H1 (cell line): Measurements from ENCODE around the gene ARHGAP6. TPM values are rescaled to one million over a fixed set of nuclear protein-coding genes. Genes with fewer than 3 reads are reported as not detected.

Experiments used
- CTCF ChIA-PET: fragments of 300-600 bp; sonication (Branson Sonifier 250); formaldehyde crosslinking; loops from one replicate; lab custom pipeline; 2021; ENCODE audit not compliant: partially characterized antibody; lab: Charles Lee
- POLR2A ChIA-PET: fragments of 300-600 bp; sonication (Branson Sonifier 250); formaldehyde crosslinking; loops from one replicate; lab custom pipeline; 2021; ENCODE audit warnings: inconsistent platforms; ENCODE audit not compliant: partially characterized antibody; lab: Charles Lee
- DNase-seq, 2 experiments: peaks; one replicate each; pipeline versions ENCODE4 v3.0.0 to v3.0.0-alpha.2; 2010 to 2022; ENCODE audit warnings: low spot score in 2 of 2, low read depth in 1 of 2, mixed read lengths in 1 of 2
- FAIRE-seq: peaks from 2 replicates; lab custom pipeline; 2011; peaks lifted over from hg19 to GRCh38; lab: Jason Lieb, UNC
- H2AFZ ChIP-seq: 2 replicates; pipeline ENCODE4 v1.8.1; 2012; ENCODE audit warnings: low read length, inconsistent platforms
- H2AK5ac ChIP-seq: 2 replicates; pipeline ENCODE4 v1.6.1; 2013; ENCODE audit warnings: low read depth, low read length
- H2BK120ac ChIP-seq: replicated peaks from 2 replicates; pipeline ENCODE3; 2013; ENCODE audit warnings: low read depth, low read length, inconsistent platforms
- H2BK12ac ChIP-seq: 2 replicates; pipeline ENCODE4 v1.6.1; 2013; ENCODE audit warnings: low read depth, low read length
- H2BK15ac ChIP-seq: 2 replicates; pipeline ENCODE4 v1.6.1; 2013; ENCODE audit warnings: low read length
- H2BK20ac ChIP-seq: 2 replicates; pipeline ENCODE4 v1.6.1; 2013; ENCODE audit warnings: low read length
- H2BK5ac ChIP-seq: 2 replicates; pipeline ENCODE4 v1.6.1; 2013; ENCODE audit warnings: low read depth, low read length
- H3K14ac ChIP-seq: 2 replicates; pipeline ENCODE4 v1.6.1; 2013; ENCODE audit warnings: inconsistent platforms; ENCODE audit not compliant: insufficient read length
- H3K18ac ChIP-seq: 2 replicates; pipeline ENCODE4 v1.6.1; 2013; ENCODE audit warnings: low read length; ENCODE audit errors: extremely low read depth
- H3K23ac ChIP-seq: 2 replicates; pipeline ENCODE4 v1.6.1; 2013; ENCODE audit warnings: inconsistent platforms; ENCODE audit not compliant: insufficient read length
- H3K23me2 ChIP-seq: 2 replicates; pipeline ENCODE4 v1.6.1; 2013; ENCODE audit warnings: low read depth, low read length
- H3K27ac ChIP-seq: 2 replicates; pipeline ENCODE4 v1.6.1; 2011; ENCODE audit warnings: low read depth, low read length, inconsistent platforms
- H3K27me3 ChIP-seq, 4 experiments: replicated peaks in 1 of 4; 1 replicate in 1 of 4; 2 replicates in 3 of 4; pipeline versions ENCODE4 v1.6.1 to v1.8.1; 2011 to 2013; ENCODE audit warnings: low read length in 3 of 4, mild to moderate bottlenecking in 3 of 4, inconsistent platforms in 2 of 4, mixed read lengths in 2 of 4, moderate library complexity in 1 of 4; ENCODE audit not compliant: control insufficient read depth in 3 of 4, insufficient read depth in 3 of 4; ENCODE audit errors: extremely low read depth in 1 of 4
- H3K36me3 ChIP-seq, 4 experiments: 2 replicates each; pipeline versions ENCODE4 v1.6.1 to v1.8.1; 2011 to 2013; ENCODE audit warnings: mild to moderate bottlenecking in 4 of 4, low read length in 3 of 4, moderate library complexity in 2 of 4, control low read depth in 1 of 4, inconsistent platforms in 1 of 4; ENCODE audit not compliant: insufficient read depth in 4 of 4, control insufficient read depth in 2 of 4
- H3K4ac ChIP-seq: replicated peaks from 2 replicates; pipeline ENCODE3; 2013; ENCODE audit warnings: low read length, low read depth, mixed read lengths, inconsistent platforms; ENCODE audit not compliant: insufficient read length
- H3K4me1 ChIP-seq, 4 experiments: replicated peaks in 1 of 4; 1 replicate in 1 of 4; 2 replicates in 3 of 4; pipeline versions ENCODE4 v1.6.1 to v1.8.1; 2011 to 2013; ENCODE audit warnings: low read length in 3 of 4, inconsistent platforms in 2 of 4, mixed read lengths in 1 of 4; ENCODE audit not compliant: insufficient read depth in 4 of 4, control insufficient read depth in 3 of 4
- H3K4me2 ChIP-seq, 2 experiments: 2 replicates each; pipeline versions ENCODE4 v1.6.1 to v1.8.1; 2011 to 2013; ENCODE audit warnings: low read depth in 2 of 2, low read length in 2 of 2, control low read depth in 1 of 2, inconsistent platforms in 1 of 2, mild to moderate bottlenecking in 1 of 2; ENCODE audit not compliant: insufficient read depth in 1 of 2
- H3K4me3 ChIP-seq, 4 experiments: fragments of 200-600, 300-600 bp in 1 of 4; sonication (generic), shearing (Covaris generic), sonication (Bioruptor Twin) in 1 of 4; 2 replicates each; pipeline versions ENCODE4 v1.5.1 to v1.8.1; 2011 to 2016; ENCODE audit warnings: low read length in 4 of 4, low read depth in 3 of 4, control low read depth in 2 of 4, inconsistent platforms in 2 of 4, mild to moderate bottlenecking in 2 of 4, mixed read lengths in 1 of 4, moderate library complexity in 1 of 4; ENCODE audit not compliant: insufficient read depth in 2 of 4; ENCODE audit errors: extremely low read depth in 1 of 4
- H3K56ac ChIP-seq: replicated peaks from 2 replicates; pipeline ENCODE3; 2013; ENCODE audit warnings: low read depth, mild to moderate bottlenecking, mixed read lengths, low read length, inconsistent platforms; ENCODE audit not compliant: insufficient read length
- H3K79me1 ChIP-seq: 2 replicates; pipeline ENCODE4 v1.6.1; 2013; ENCODE audit warnings: low read depth, low read length, control low read depth
- H3K79me2 ChIP-seq, 2 experiments: 2 replicates each; pipeline versions ENCODE4 v1.6.1 to v1.8.1; 2012 to 2013; ENCODE audit warnings: low read length in 2 of 2, mild to moderate bottlenecking in 2 of 2, inconsistent platforms in 1 of 2; ENCODE audit not compliant: insufficient read depth in 2 of 2, control insufficient read depth in 1 of 2
- H3K9ac ChIP-seq, 4 experiments: replicated peaks in 1 of 4; 1 replicate in 1 of 4; 2 replicates in 3 of 4; pipeline versions ENCODE4 v1.6.1 to v1.8.1; 2011 to 2013; ENCODE audit warnings: low read depth in 3 of 4, low read length in 3 of 4, control low read depth in 2 of 4, mild to moderate bottlenecking in 2 of 4, moderate library complexity in 2 of 4, inconsistent platforms in 1 of 4; ENCODE audit errors: extremely low read depth in 1 of 4
- H3K9me3 ChIP-seq, 2 experiments: 2 replicates each; pipeline versions ENCODE4 v1.6.1 to v1.8.1; 2012 to 2013; ENCODE audit warnings: mild to moderate bottlenecking in 2 of 2, moderate library complexity in 2 of 2, control low read depth in 1 of 2, inconsistent platforms in 1 of 2, low read depth in 1 of 2, low read length in 1 of 2, mixed read lengths in 1 of 2; ENCODE audit not compliant: insufficient read depth in 2 of 2
- H4K20me1 ChIP-seq, 2 experiments: replicated peaks in 1 of 2; 2 replicates each; pipeline versions ENCODE3 to v1.8.1; 2011 to 2013; ENCODE audit warnings: inconsistent platforms in 2 of 2, low read length in 2 of 2, mild to moderate bottlenecking in 1 of 2; ENCODE audit not compliant: insufficient read depth in 2 of 2, control insufficient read depth in 1 of 2
- H4K5ac ChIP-seq: 2 replicates; pipeline ENCODE4 v1.6.1; 2013; ENCODE audit warnings: low read length, low read depth, mixed read lengths, inconsistent platforms; ENCODE audit not compliant: insufficient read length
- H4K8ac ChIP-seq: 2 replicates; pipeline ENCODE4 v1.8.0; 2013; ENCODE audit warnings: mild to moderate bottlenecking, moderate library complexity, low read length, inconsistent platforms; ENCODE audit not compliant: insufficient read depth; ENCODE audit errors: extremely low read depth
- H4K91ac ChIP-seq: replicated peaks from 2 replicates; pipeline ENCODE3; 2013; ENCODE audit warnings: low read length, mixed read lengths, inconsistent platforms; ENCODE audit not compliant: insufficient read length
- CREB1 ChIP-seq: IDR thresholded peaks from 2 replicates; pipeline ENCODE4 v1.6.1; 2012; ENCODE audit warnings: inconsistent platforms
- EZH2 ChIP-seq: fragments of 200-600 bp; sonication (generic); IDR thresholded peaks from 2 replicates; pipeline ENCODE4 v1.7.1; 2012; ENCODE audit warnings: low read depth, mild to moderate bottlenecking, moderate library complexity, low read length, inconsistent platforms; ENCODE audit not compliant: severe bottlenecking
- HDAC2 ChIP-seq, 2 experiments: fragments of 300-600 bp in 1 of 2; sonication (generic) in 1 of 2; IDR thresholded peaks; 2 replicates each; pipeline ENCODE4 v1.6.1; 2011 to 2012; ENCODE audit warnings: low read depth in 2 of 2, low read length in 2 of 2, mild to moderate bottlenecking in 2 of 2, moderate library complexity in 2 of 2, borderline replicate concordance in 1 of 2, inconsistent platforms in 1 of 2
- KDM4A ChIP-seq: IDR thresholded peaks from one replicate; pipeline ENCODE4 v1.7.1; 2012; ENCODE audit warnings: low read depth, mild to moderate bottlenecking, moderate library complexity, low read length, inconsistent platforms; ENCODE audit not compliant: severe bottlenecking
- TBP ChIP-seq: IDR thresholded peaks from 2 replicates; pipeline ENCODE4 v1.6.1; 2011; ENCODE audit warnings: low read depth, low read length, improper control_type of control experiment
- TEAD4 ChIP-seq: IDR thresholded peaks from 2 replicates; pipeline ENCODE4 v1.6.1; 2012; ENCODE audit warnings: low read depth, low read length, inconsistent platforms, mixed read lengths
- ZNF274 ChIP-seq: IDR thresholded peaks from 2 replicates; pipeline ENCODE4 v1.7.0; 2012; ENCODE audit warnings: low read length, borderline replicate concordance; ENCODE audit errors: extremely low read depth
- WGBS, 2 experiments: shearing (Covaris generic) in 1 of 2; methylation state at CpG; one replicate each; pipeline versions ENCODE4 v1.1.6 to v1.1.7; 2013 to 2015; ENCODE audit warnings: low lambda C conversion rate in 2 of 2, mixed read lengths in 2 of 2, inconsistent platforms in 1 of 2, low coverage in 1 of 2, missing lambda C conversion rate in 1 of 2; ENCODE audit not compliant: insufficient replicate concordance in 2 of 2, insufficient coverage in 1 of 2, insufficient read length in 1 of 2; ENCODE audit errors: extremely low coverage in 1 of 2, missing lambda C conversion rate in 1 of 2; 5-methylcytosine and 5-hydroxymethylcytosine counted together
- polyA plus RNA-seq, 7 experiments: library from polyadenylated mRNA; depleted of rRNA in 3 of 7; stranded (reverse) in 5 of 7; unstranded in 2 of 7; fragments of >200 nt in 5 of 7; fragments of 200-250 nt in 2 of 7; gene quantifications; 1 replicate in 5 of 7; 2 replicates in 1 of 7; 4 replicates in 1 of 7; pipeline versions ENCODE4 v1.2.1 to v1.2.3, GENCODE V29; 2011 to 2013; ENCODE audit warnings: missing spikeins in 2 of 7, mixed read lengths in 2 of 7
- total RNA-seq: library from RNA; stranded (reverse); fragmentation: NEBNext Ultra II Directional; extraction: Animal tissue kit (Norgen Biotek cat#: 25700); gene quantifications from 2 replicates; pipeline ENCODE4 v1.2.1, GENCODE V29; 2021
- TF ChIP-seq, protein P1 (sequence below): IDR thresholded peaks from 2 replicates; pipeline ENCODE4 v1.6.1; 2011; ENCODE audit warnings: low read length, improper control_type of control experiment

Gene ARHGAP6
- total and polyA plus RNA-seq, 2 of the 8 experiments (the other 6 are each of a cell fraction or from before 2014, with no cell fraction given) = 0.35 to 0.82 TPM

- no peak overlapping the region for H3K9ac ChIP-seq
- no peak overlapping the region for H4K8ac ChIP-seq
- H2BK20ac ChIP-seq = no peak overlapping the region
- no peak overlapping the region for H3K4ac ChIP-seq
- H3K4me3 ChIP-seq = no peak overlapping the region
- H2BK15ac ChIP-seq = no peak overlapping the region
- WGBS, 2 experiments = 94% methylated on average over 4 of the region's 4 CpGs; no CpG with 5 or more reads in 1 of the 2 experiments
- H3K23ac ChIP-seq = no peak overlapping the region
- H3K36me3 ChIP-seq = no peaks in the 10 kb centered on the region
- no peak overlapping the region for H4K5ac ChIP-seq
- no peaks in the 10 kb centered on the region for H3K79me2 ChIP-seq
- H2BK5ac ChIP-seq = no peak overlapping the region
- H3K4me2 ChIP-seq = no peak overlapping the region
- DNase-seq = no peak
- no peak overlapping the region for H3K56ac ChIP-seq
- H3K79me1 ChIP-seq = no peaks in the 10 kb centered on the region
- TF ChIP-seq TBP = no peak
- no peak for TF ChIP-seq CREB1
- no peak for TF ChIP-seq TEAD4
- no peak for TF ChIP-seq HDAC2 (IDR thresholded peaks at IDR 0.05; ENCODE audit: borderline replicate concordance in 1 of 2, low read depth in 2 of 2, low read length in 2 of 2)
- TF ChIP-seq, protein P1, sequence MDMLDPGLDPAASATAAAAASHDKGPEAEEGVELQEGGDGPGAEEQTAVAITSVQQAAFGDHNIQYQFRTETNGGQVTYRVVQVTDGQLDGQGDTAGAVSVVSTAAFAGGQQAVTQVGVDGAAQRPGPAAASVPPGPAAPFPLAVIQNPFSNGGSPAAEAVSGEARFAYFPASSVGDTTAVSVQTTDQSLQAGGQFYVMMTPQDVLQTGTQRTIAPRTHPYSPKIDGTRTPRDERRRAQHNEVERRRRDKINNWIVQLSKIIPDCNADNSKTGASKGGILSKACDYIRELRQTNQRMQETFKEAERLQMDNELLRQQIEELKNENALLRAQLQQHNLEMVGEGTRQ = no peak
- TF ChIP-seq ZNF274 = no peak
- TF ChIP-seq KDM4A = no peak
- no peak for TF ChIP-seq EZH2
- no peaks in the 10 kb centered on the region for H3K4me1 ChIP-seq
- H4K20me1 ChIP-seq = no peaks in the 10 kb centered on the region
- no peak overlapping the region for H2AFZ ChIP-seq
- H3K27me3 ChIP-seq = no peaks in the 10 kb centered on the region
- no peak overlapping the region for H2AK5ac ChIP-seq
- no peak overlapping the region for H3K14ac ChIP-seq
- no peak overlapping the region for H4K91ac ChIP-seq
- no peaks in the 10 kb centered on the region for H3K9me3 ChIP-seq
- no peak for FAIRE-seq
- H2BK120ac ChIP-seq = no peak overlapping the region
- H3K23me2 ChIP-seq = no peaks in the 10 kb centered on the region
- POLR2A ChIA-PET = no interaction called here
- H2BK12ac ChIP-seq = no peak overlapping the region
- CTCF ChIA-PET = no interaction called here
- no peak overlapping the region for H3K18ac ChIP-seq
- H3K27ac ChIP-seq = no peak overlapping the region
These were observed 25.6 kb downstream of the ARHGAP6 start for GRCh38 chrX:11640089-11640488.
